SIG-M5 (cell line): ENCODE results near the gene GRIK5.

ENCODE experiments used
- DNase-seq: peaks from one replicate; lab custom pipeline; 2025; lab: John Stamatoyannopoulos, UW

GRIK5 gene

DNA sequence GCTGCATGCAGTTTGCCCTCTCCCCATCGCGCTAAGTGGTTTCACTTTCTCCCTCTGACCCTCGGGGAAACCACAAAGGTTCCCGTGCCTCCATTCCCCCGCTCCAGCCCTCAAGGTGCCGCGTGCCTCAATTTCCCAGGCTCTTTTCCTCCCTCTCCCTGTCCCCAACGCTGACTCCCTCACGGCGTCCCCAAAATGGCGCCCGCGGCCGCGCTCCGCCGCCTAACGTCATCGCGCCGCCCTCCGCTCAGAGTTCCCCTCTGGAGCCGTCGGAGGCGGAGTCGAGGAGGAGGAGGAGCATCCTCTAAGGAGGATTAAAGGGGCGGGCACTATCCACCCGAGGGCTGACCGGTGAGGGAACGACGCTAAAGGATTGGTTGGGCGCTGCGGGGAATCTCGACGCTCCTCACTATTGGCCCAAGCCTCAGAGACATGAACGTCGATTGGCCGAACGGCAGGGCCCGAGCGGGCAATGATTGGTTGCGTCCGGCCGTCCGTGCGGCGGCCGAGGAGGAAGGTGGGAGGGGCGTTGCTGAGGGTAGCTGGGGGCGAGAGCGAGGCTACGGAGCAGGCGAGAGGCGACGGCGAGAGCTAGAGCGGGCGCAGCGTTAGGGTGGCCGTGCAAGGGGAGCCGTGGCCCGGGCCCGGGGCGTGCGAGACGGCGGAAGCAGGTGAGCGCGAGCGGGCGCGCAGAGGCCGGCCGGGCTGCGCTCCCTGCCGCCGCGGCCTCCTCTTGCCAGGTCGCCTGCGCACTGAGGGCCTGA, 5.8 kb upstream of the GRIK5 start, which contains the start of gene ZNF574:
Gene ZNF574 (plus strand): TSS at position 551 of the 764 bp plus-strand sequence. CDS start 2,441 bp downstream, outside the sequence.
- peak; percentile 95 for DNase-seq

- no peak for DNase-seq
Measured at GRCh38 chr19:42075364-42075615, 5.3 kb upstream of the GRIK5 start.

DNA sequence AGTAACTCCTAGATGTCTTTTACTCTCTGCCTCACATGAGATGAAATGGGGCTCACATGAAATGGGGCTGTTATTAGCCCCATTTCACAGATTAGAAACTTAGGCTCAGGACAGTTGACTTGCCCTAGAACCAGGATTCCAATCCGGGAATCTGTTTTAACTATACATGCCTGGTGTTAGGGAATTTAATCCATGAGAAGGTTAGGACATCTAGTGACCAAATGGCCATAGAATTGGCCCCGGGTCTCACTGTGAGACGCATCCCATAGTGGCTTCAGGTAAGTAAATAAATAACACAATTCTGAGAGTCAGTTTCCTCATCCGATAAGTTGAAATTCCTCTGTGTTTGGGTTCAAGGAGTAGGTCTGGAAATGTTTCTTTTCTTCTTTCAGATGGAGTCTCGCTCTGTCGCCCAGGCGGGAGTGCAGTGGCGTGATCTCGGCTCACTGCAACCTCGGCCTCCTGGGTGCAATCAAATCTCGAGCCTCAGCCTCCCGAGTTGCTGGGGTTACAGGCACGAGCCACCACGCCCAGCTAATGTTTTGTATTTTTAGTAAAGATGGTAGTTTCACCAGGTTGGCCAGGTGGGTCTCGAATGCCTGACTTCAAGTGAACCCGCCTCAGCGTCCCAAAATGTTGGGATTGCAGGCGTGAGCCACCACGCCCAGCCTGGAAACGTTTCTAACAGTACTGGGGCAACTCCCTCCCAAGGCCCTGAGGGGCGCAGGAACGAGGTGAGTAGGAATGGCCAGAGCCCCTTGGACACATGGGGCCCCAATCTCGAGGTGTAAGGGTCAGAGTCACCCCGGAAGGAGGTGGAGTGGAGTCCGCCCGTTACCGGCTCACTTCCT, 4.7 kb upstream of the GRIK5 start:
- DNase-seq, result no peak

- no peak for DNase-seq
Measured at GRCh38 chr19:42071247-42071646, 1.2 kb upstream of the GRIK5 start.

DNA sequence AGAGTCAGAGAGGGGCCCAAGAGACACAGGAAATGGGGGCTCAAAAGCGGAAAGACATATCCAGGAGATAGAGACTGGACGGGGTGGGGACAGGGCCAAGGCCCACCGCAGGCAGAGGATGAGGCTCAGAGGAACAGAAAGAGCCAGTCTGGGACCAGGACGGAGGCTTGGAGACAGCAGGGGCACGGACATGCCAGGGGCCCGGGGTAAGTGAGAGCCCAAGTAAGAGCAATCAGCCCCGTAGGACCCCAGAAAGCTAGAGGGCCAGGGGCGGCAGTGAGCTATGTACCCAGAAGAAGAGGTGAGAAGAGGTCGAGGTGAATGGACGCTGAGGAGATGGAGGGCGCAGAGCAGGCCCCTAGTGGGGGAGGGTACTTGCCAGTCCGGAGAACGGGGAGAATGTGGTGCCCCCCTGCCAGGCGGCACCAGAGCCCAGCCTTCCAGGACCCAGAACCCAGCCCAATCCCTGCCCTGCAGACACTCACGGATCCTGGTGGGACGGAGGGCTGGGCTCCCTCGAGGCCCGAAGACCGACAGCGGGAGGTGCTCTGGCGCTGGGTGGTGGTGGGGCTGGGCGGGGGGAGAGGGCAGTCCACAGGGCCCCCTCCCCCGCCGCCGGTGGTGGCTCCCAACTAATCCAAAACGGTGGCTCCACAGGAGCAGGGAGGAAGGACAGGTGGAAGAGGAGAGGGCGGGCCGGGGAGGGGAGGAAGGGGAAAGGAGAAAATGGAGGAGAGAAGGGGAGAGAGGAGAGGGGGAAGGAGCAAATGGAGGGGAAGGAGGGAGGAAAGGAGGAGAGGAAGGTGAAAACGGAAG, 1.0 kb downstream of the GRIK5 start:
- no peak for DNase-seq

DNA sequence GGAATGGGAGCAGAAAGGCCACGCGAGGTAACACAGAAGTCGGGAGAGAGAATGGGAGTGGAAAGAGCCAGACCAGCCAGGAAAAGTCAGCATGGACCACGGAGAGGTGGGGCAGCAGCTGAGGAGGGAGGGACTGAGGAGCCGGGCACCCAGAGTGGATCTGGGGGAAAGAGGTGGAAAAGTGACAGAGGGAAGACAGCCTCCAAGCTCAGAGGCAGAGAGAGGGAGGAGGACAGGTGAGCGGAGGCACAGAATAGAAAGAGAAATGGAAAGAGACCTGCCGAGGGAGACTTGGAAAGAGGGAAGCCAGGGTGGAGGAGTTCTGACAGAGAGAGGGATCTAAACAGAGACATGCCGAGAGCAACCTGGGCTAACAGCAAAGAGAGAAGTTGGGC, 1.6 kb downstream of the GRIK5 start:
- DNase-seq, result no peak

DNA sequence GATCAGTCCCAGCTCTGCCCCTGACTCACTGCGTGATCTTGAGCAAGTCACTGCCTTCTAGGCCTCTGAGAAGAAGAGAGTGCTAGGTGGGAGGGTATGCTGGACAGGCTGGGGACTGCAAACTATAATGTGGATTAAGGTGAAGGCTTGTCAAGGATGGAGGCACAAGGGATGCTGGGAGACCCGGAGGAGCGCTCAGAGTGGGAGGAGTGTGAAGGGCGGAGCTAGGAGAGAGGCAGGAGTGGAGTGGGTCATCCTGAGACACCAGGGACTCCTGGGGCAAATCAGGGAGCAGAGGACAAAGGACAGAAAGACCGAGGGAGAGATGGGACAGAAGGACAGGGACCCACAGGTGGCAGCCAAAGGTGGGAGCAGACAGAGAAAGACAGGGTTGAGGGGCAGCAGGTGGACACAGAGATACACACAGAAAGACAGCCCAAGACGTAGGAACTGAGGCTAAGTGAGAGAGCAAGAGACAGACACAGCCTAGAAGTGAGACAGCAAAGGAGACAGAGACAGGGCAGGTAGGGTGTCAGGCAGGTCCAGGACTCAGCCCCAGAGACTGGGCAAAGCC, 2.6 kb downstream of the GRIK5 start:
- DNase-seq, result no peak

- no peak for DNase-seq
Measured at GRCh38 chr19:42066075-42066754, 3.8 kb downstream of the GRIK5 start.

DNA sequence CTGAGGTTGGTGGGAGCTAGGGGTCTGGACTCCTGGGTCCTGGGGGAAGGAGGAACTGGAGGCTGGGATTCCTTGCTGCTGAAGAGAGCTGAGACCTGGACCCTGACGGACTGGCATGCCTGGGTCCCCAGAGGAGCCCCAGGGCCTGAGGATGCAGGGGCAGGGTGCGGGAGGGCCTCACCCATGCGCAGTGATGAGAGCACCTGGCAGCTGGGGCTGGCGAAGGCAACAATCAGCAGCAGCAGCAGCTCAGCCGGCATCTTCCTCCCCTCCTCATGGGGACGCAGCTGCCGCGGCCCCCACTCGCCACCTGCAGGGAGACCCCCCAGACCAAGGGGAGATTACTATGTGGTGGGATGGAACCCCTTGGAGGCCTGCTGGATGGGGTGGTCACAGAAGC, 4.5 kb downstream of the GRIK5 start:
- DNase-seq, result no peak

DNA sequence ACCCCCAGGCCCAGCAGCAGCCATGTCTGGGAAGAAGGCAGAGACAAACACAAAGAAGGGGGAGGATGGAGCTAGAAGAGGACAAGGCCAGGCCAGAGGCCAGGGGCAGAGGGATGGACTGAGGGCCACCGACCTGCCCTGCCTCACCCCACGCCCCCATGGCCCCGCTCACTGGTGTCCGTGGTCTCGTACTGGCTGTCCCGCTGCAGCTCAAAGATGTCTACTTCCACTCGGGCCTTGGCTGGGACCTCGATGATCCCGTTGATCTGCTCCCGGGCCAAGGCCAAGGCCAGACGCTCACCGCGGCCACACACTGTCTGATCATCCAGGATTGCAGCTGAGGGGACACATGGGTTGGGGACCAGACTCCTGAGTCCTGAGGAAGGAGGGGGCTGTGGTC, 5.0 kb downstream of the GRIK5 start:
- no peak for DNase-seq

GRCh38 chr19:42064432-42064831, 5.6 kb downstream of the GRIK5 start:
- no peak for DNase-seq

GRCh38 chr19:42062381-42062780, 7.6 kb downstream of the GRIK5 start:
- DNase-seq, result no peak

DNA sequence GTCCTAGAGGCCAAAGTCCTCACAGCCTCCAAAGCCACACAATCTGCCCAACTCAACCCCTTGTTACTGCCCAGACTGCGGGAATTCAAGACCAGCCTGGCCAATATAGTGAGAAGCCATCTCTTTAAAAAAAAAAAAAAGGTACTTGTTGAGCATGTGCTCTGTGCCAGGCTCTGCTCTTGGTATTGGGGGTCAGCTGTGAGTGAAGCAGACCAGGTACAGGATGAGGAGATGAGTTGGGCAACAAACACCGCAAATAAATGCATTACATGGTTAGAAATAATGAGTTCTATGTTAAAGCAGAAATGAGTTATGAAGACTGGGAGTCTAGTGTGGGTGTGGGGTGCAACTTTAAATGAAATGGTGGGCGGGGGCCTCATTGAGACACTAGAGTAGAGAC, 9.9 kb downstream of the GRIK5 start:
- no peak for DNase-seq

- no peak for DNase-seq
Measured at GRCh38 chr19:42059196-42059595, 10.8 kb downstream of the GRIK5 start.

DNA sequence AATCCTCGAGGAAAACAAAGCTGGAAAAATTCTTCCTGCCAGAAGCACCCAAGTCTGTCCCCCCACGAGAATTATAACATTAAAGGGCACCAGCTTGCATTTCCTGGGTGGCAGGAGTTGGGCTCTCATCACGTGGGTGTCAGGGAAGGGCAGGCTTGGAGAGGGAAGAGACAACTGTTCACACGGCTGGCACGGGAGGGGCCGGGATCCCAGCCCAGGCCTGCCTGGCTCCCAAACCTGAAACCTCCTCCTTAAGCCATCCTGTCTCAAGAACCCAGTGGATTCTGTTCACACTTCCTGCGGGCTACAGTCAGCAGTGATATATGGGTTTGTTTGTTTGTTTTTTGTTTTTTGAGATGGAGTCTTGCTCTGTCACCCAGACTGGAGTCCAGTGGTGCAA, 12.2 kb downstream of the GRIK5 start:
- DNase-seq, result no peak

GRCh38 chr19:42054205-42054604, 15.8 kb downstream of the GRIK5 start:
- DNase-seq, result no peak

GRCh38 chr19:42053037-42053935, 16.7 kb downstream of the GRIK5 start:
- DNase-seq, result no peak

GRCh38 chr19:42052241-42052863, 17.7 kb downstream of the GRIK5 start:
- no peak for DNase-seq

GRCh38 chr19:42051166-42052115, 18.6 kb downstream of the GRIK5 start:
- DNase-seq, result no peak
